HG03064 (cell line): ENCODE results near the gene CMTM4.
"Not testable (repeated sequence)": the region's sequence is repeated elsewhere in the genome, so short reads cannot be mapped to it uniquely, and the experiment has no call there.

Experiments used
- ATAC-seq: cut with Tn5 transposase; IDR thresholded peaks from one replicate; pipeline ENCODE4 v1.9.1; 2021; ENCODE audit warnings: low read depth; ENCODE audit not compliant: unreplicated experiment

Gene CMTM4

GRCh38 chr16:66676599-66676998 is 19.9 kb downstream of the CMTM4 start:
- no peak for ATAC-seq

- ATAC-seq: no peak
These were observed 22.9 kb downstream of the CMTM4 start for GRCh38 chr16:66673691-66674090.

- no peak for ATAC-seq
These were observed 25.7 kb downstream of the CMTM4 start for GRCh38 chr16:66670691-66671388.

- no peak for ATAC-seq
These were observed 27.6 kb downstream of the CMTM4 start for GRCh38 chr16:66668777-66669444.

GRCh38 chr16:66667944-66668343 is 28.6 kb downstream of the CMTM4 start:
- ATAC-seq: no peak

- no peak for ATAC-seq
These were observed 33.9 kb downstream of the CMTM4 start for GRCh38 chr16:66662445-66663194.

GRCh38 chr16:66661671-66662346 is 34.7 kb downstream of the CMTM4 start:
- not testable (repeated sequence) for ATAC-seq

- ATAC-seq: no peak
These were observed 35.4 kb downstream of the CMTM4 start for GRCh38 chr16:66661210-66661560.

GRCh38 chr16:66660422-66661209 is 35.9 kb downstream of the CMTM4 start:
- no peak for ATAC-seq

- no peak for ATAC-seq
These were observed 37.7 kb downstream of the CMTM4 start for GRCh38 chr16:66658860-66659190.

GRCh38 chr16:66658143-66658859 is 38.2 kb downstream of the CMTM4 start:
- no peak for ATAC-seq

- ATAC-seq: no peak
These were observed 40.0 kb downstream of the CMTM4 start for GRCh38 chr16:66656547-66656946.

- ATAC-seq: no peak
These were observed 42.8 kb downstream of the CMTM4 start for GRCh38 chr16:66653581-66654350.

- ATAC-seq: no peak
These were observed 43.7 kb downstream of the CMTM4 start for GRCh38 chr16:66652661-66653360.

- ATAC-seq: no peak
These were observed 44.6 kb downstream of the CMTM4 start for GRCh38 chr16:66651965-66652364.

GRCh38 chr16:66651474-66651765 is 45.1 kb downstream of the CMTM4 start:
- ATAC-seq: no peak

GRCh38 chr16:66650707-66651473 is 45.7 kb downstream of the CMTM4 start:
- peak; percentile 96 for ATAC-seq

GRCh38 chr16:66649636-66650205 is 46.8 kb downstream of the CMTM4 start:
- no peak for ATAC-seq
